Measurements from ENCODE around the gene AFTPH. TPM values are rescaled to one million over a fixed set of nuclear protein-coding genes. Genes with fewer than 3 reads are reported as not detected.
A peak's percentile ranks its signal among the peaks of the same experiment; 100 is the strongest.
"Not testable (repeated sequence)": the region's sequence is repeated elsewhere in the genome, so short reads cannot be mapped to it uniquely, and the experiment has no call there.

AFTPH gene
- total RNA-seq, 1 donor from 2014 or later = 22.2 TPM

- Mint-ChIP-seq H3K4me3 (peak overlapping the region; percentile 99), H3K4me1 (peaks cover 27% of the 10 kb centered on the region), H3K9me3 (no peaks in the 10 kb centered on the region), H3K36me3 (no peaks in the 10 kb centered on the region), H3K27ac (peak overlapping the region; percentile 99), H3K27me3 (ENCODE audit: low read depth) (peaks cover 3% of the 10 kb centered on the region)
- no peak for TF ChIP-seq CTCF (IDR thresholded peaks at IDR 0.05; ENCODE audit: unreplicated experiment)
- no peak for DNase-seq (ENCODE audit: low spot score in 2 of 2, unreplicated experiment in 2 of 2)
Observed at GRCh38 chr2:64526034-64526433, 1.9 kb downstream of the AFTPH start.

- H3K27ac Mint-ChIP-seq; H3K27me3 Mint-ChIP-seq (ENCODE audit: low read depth); H3K9me3 Mint-ChIP-seq; H3K4me3 Mint-ChIP-seq; DNase-seq (ENCODE audit: low spot score in 2 of 2, unreplicated experiment in 2 of 2); H3K36me3 Mint-ChIP-seq: not testable (repeated sequence)
- peaks cover 14% of the 10 kb centered on the region for H3K4me1 Mint-ChIP-seq
Observed at GRCh38 chr2:64530946-64531345, 6.8 kb downstream of the AFTPH start.

DNA sequence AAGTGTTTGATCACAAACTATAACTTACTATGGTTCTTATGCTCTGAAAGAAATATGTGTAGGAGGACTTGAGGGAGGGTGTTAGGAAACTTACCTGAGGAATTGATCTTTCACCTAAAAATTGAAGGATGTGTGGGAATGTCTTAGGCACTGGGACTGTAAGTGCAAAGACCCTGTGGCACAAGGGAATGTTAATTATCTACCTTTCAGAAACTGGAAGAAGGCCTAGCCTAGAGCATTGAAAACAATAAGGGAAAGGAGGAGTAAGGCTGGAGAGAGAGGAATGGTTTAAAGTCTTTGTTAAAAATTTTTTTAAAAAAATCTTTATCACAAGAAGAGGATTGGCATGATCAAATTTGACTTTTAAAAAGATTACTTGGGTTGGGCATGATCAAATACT, 7.9 kb downstream of the AFTPH start:
- H3K36me3 Mint-ChIP-seq = no peaks in the 10 kb centered on the region
- H3K4me1 Mint-ChIP-seq = peaks cover 12% of the 10 kb centered on the region
- no peaks in the 10 kb centered on the region for H3K9me3 Mint-ChIP-seq
- no peak overlapping the region for H3K4me3 Mint-ChIP-seq
- no peaks in the 10 kb centered on the region for H3K27me3 Mint-ChIP-seq (ENCODE audit: low read depth)
- TF ChIP-seq CTCF (IDR thresholded peaks at IDR 0.05; ENCODE audit: unreplicated experiment) = no peak
- DNase-seq (ENCODE audit: low spot score in 2 of 2, unreplicated experiment in 2 of 2) = no peak
- no peak overlapping the region for H3K27ac Mint-ChIP-seq

- no peaks in the 10 kb centered on the region for H3K36me3 Mint-ChIP-seq
- no peak for TF ChIP-seq CTCF (IDR thresholded peaks at IDR 0.05; ENCODE audit: unreplicated experiment)
- no peak overlapping the region for H3K4me3 Mint-ChIP-seq
- no peak overlapping the region for H3K27ac Mint-ChIP-seq
- H3K27me3 Mint-ChIP-seq (ENCODE audit: low read depth) = no peaks in the 10 kb centered on the region
- no peaks in the 10 kb centered on the region for H3K9me3 Mint-ChIP-seq
- no peak for DNase-seq (ENCODE audit: low spot score in 2 of 2, unreplicated experiment in 2 of 2)
- peaks cover 13% of the 10 kb centered on the region for H3K4me1 Mint-ChIP-seq
Observed at GRCh38 chr2:64533882-64534281, 9.8 kb downstream of the AFTPH start.

DNA sequence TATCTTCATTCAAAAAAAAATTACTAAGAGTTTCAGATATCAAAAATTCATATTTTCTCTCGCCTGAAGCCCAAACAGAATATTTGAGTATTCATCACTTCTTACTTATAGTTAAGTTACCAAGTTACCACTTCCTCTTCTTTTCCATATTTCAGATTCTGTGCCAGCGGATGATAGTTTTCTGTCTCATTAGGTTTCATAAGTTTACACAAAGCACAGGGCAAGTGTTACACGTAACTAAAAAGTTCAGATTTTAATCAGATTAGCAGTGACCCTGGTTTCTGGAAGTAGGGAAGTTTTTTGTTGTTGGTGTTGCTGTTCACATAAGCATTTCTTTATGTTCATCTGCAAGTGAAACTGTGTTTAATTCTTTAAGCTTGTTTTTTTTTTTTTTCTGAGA, 10.2 kb downstream of the AFTPH start:
- TF ChIP-seq CTCF (IDR thresholded peaks at IDR 0.05; ENCODE audit: unreplicated experiment) = no peak
- H3K36me3 Mint-ChIP-seq = no peaks in the 10 kb centered on the region
- peaks cover 13% of the 10 kb centered on the region for H3K4me1 Mint-ChIP-seq
- no peak overlapping the region for H3K4me3 Mint-ChIP-seq
- H3K27me3 Mint-ChIP-seq (ENCODE audit: low read depth) = no peaks in the 10 kb centered on the region
- DNase-seq (ENCODE audit: low spot score in 2 of 2, unreplicated experiment in 2 of 2) = no peak
- H3K27ac Mint-ChIP-seq = no peak overlapping the region
- H3K9me3 Mint-ChIP-seq = no peaks in the 10 kb centered on the region

- H3K9me3 Mint-ChIP-seq = no peaks in the 10 kb centered on the region
- no peak for TF ChIP-seq CTCF (IDR thresholded peaks at IDR 0.05; ENCODE audit: unreplicated experiment)
- H3K27ac Mint-ChIP-seq = no peak overlapping the region
- H3K36me3 Mint-ChIP-seq = no peaks in the 10 kb centered on the region
- no peaks in the 10 kb centered on the region for H3K27me3 Mint-ChIP-seq (ENCODE audit: low read depth)
- peaks cover 13% of the 10 kb centered on the region for H3K4me1 Mint-ChIP-seq
- no peak for DNase-seq (ENCODE audit: low spot score in 2 of 2, unreplicated experiment in 2 of 2)
- no peak overlapping the region for H3K4me3 Mint-ChIP-seq
Observed at GRCh38 chr2:64535024-64535423, 10.9 kb downstream of the AFTPH start.

All from mesothelial cell of epicardium (in vitro differentiated cells).